ENCODE data around the gene PTPRE. TPM values are rescaled to one million over a fixed set of nuclear protein-coding genes. Genes with fewer than 3 reads are reported as not detected.
"Not testable (repeated sequence)": the region's sequence is repeated elsewhere in the genome, so short reads cannot be mapped to it uniquely, and the experiment has no call there.

The PTPRE gene
- total RNA-seq, 1 experiment from 2014 or later, result 2.8 TPM

GRCh38 chr10:127986531-127987466, 79.9 kb downstream of the PTPRE start:
- in situ Hi-C loops (cut with HindIII; ENCODE audit: low pct_unique_long_range_greater_than_20kb, low sequenced_read_pairs), result no loop called here
- no peak for DNase-seq (ENCODE audit: low read depth)

DNA sequence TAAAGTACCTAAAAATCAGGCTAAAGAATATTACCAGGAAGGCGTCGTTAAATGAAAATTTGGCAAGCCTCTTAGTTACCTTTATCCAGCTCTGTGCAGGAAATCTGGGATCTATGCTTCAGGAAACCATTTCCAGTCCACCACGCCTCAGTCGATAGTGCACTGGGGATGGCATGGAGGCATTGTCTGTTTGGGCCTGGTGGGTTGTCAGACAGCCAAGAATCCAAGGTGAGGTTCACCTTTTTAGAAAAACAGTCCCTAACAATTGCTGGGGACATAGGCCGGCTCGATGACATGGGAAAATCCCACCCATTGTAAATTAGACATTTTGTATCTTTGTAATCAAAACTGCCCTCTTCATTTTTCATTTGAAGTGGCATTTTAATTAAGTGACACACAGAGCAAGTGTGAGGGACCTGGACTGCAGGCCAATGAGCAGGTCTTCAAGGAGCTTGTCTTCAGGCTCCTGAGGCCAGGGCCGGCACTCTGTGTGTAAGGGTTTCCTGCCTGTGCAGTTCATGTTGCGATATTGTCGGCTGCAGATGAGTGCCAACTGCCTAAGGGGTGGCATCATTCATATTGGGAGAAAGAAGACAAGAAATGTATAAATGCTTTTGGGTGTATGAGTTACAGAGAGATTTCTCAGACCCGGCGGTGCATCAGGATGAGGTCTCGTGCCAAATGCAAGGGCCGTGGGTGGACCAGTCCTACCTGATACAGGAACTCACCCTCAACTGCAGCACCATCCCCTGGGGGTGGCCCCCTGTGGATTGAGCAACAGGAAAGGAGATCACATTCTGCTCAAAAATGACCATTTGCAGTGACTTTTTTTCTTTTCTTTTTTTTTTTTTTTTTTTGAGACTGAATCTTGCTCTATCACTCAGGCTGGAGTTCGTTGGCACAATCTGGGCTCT, 80.8 kb downstream of the PTPRE start:
- DNase-seq (ENCODE audit: low read depth), result no peak
- in situ Hi-C loops (cut with HindIII; ENCODE audit: low pct_unique_long_range_greater_than_20kb, low sequenced_read_pairs), result no loop called here

DNA sequence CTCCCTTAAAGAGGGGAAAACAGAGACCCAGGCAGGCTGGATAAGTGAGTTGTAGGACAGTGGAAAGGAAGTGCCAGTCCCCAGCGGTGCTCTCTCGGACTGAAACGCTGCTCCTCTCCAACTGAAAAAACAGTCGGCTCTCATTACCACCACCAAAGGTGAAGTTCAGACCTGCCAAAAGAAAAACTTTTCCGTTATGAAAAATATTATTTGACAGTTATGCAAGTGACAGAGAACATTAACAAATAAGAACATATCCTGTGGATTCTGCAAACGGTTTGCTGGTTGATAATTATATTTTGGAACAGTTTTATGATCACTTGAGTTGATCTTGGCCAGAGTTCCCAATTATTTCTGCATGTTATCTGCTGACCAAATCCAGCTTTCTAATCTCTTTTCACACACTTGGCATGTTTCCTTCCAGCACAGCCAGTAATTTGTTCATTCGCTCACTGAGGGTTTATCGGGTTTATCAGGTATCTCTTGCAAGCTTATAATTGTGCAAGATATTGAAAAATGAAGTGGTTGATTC, 82.6 kb downstream of the PTPRE start:
- in situ Hi-C loops (cut with HindIII; ENCODE audit: low pct_unique_long_range_greater_than_20kb, low sequenced_read_pairs), result no loop called here
- peak; percentile 17 for DNase-seq (ENCODE audit: low read depth)

DNA sequence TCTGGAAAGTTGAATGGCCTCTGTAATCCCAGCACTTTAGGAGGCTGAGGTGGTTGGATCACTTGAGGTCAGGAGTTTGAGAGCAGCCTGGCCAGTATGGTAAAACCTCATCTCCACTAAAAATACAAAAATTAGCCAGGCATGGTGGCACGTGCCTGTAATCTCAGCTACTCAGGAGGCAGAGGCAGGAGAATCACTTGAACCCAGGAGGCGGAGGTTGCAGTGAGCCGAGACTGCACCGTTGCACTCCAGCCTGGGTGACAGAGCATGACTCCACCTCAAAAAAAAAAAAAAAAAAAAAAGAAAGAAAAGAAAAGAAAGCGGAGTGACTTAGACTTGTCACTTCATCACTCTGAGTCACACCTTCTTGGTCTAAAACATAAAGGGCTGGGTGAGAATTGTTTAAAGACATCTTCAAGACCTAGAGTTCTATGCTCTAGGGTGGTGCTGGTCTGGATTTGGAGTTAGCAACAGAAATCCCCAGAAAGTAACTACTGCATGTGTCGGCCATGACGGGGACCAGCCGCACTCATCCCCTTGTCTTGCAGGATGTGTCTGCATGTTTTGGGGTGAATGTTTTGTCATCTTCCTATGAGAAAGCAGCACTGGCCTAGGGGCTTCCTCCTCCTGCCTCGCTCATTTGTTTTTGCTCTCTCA, 83.4 kb downstream of the PTPRE start:
- in situ Hi-C loops (cut with HindIII; ENCODE audit: low pct_unique_long_range_greater_than_20kb, low sequenced_read_pairs), result not testable (repeated sequence)
- DNase-seq (ENCODE audit: low read depth), result peak; percentile 90

- in situ Hi-C loops (cut with HindIII; ENCODE audit: low pct_unique_long_range_greater_than_20kb, low sequenced_read_pairs), result no loop called here
- DNase-seq (ENCODE audit: low read depth), result peak; percentile 91
These were observed 84.1 kb downstream of the PTPRE start for GRCh38 chr10:127990846-127991542.

GRCh38 chr10:127991543-127992255, 84.8 kb downstream of the PTPRE start:
- in situ Hi-C loops (cut with HindIII; ENCODE audit: low pct_unique_long_range_greater_than_20kb, low sequenced_read_pairs), result no loop called here
- no peak for DNase-seq (ENCODE audit: low read depth)

DNA sequence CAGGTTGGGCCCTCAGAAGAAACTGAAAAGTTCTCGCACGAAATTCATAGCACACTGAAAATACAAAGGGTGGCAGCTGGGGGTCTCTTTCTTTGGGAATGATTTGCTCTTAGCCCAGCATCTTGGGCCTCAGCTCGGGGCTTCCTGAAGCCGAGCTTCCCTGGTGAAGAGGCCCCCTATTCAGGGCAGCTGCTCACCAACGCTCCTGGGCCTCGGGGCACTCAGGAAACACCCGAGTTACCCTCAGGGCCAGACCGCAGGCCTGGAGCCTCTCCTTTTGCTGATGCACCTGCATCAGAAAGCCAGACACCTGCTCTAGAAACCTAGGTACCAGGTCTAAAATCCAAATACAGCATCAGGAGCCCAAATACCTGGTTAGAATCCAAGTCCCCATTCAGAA, 85.5 kb downstream of the PTPRE start:
- in situ Hi-C loops (cut with HindIII; ENCODE audit: low pct_unique_long_range_greater_than_20kb, low sequenced_read_pairs), result no loop called here
- no peak for DNase-seq (ENCODE audit: low read depth)

DNA sequence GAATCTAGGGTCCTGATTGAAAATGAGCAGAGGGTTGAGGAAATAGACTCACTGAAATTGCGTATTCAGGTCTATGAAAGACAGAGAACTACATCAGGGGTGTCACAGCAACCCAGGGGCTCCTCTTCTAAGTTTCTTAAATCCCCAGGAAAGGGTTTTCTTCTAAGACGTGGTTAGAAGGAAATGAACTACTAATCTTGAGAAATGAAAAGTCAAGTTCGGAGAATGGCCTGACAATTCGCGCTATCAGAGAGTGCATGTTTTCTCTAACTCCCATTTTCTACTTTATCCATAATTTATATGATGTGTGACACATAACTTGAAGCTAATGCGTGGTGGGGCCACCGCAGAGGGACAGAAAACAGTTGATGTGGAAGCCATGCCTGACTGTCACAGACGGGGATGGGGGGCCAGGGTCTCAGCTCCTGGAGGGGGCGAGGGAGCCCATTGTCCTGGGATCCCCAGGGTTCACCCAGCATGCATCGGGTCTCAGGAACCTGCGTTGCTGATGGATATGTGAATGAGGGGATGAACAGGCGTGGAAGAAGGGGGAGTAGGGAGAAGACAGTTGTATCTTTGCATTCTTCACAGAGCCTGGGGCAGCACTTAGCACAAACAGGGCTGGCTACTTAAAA, 86.3 kb downstream of the PTPRE start:
- in situ Hi-C loops (cut with HindIII; ENCODE audit: low pct_unique_long_range_greater_than_20kb, low sequenced_read_pairs), result no loop called here
- DNase-seq (ENCODE audit: low read depth), result no peak

- no peak for DNase-seq (ENCODE audit: low read depth)
- in situ Hi-C loops (cut with HindIII; ENCODE audit: low pct_unique_long_range_greater_than_20kb, low sequenced_read_pairs), result no loop called here
These were observed 89.0 kb downstream of the PTPRE start for GRCh38 chr10:127995939-127996338.

DNA sequence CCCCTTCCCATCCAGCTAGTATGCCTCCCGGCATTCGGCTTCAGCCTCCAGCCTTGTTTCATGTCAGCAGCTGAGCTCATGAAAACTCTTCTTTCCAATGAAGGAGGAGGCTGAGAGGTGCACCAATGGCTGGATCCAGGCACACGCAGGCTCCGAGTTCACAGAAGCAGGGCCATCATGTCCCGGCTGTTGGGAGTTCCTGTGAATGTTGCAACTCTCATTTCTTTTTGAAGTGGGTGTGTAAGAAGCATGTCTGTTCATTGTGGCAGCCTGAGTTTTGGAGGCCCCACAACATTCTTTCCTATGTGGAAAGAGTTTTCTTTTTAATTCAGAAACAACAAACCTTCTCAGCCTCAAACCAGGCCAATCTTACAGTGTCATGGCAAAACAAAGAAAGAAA, 89.7 kb downstream of the PTPRE start:
- in situ Hi-C loops (cut with HindIII; ENCODE audit: low pct_unique_long_range_greater_than_20kb, low sequenced_read_pairs), result no loop called here
- no peak for DNase-seq (ENCODE audit: low read depth)

DNA sequence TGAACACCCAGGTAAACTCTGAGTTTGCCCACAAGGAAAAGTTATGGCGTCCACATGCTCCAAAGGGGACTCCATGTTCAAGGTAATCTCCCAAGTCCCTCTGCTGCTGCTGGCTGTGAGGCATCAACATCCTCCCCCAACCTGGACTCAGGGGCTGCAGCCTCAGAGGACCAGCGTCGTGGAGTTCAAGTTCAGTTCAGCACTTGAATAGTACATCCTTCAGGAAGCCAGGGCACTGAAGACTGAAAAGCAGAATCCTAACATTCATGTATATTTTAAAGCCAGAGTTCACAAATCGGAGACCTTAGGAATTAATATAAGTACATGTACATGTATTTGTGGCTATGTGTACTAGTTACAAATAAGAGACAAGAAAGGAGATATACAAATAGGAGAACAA, 90.4 kb downstream of the PTPRE start:
- in situ Hi-C loops (cut with HindIII; ENCODE audit: low pct_unique_long_range_greater_than_20kb, low sequenced_read_pairs), result no loop called here
- no peak for DNase-seq (ENCODE audit: low read depth)

DNA sequence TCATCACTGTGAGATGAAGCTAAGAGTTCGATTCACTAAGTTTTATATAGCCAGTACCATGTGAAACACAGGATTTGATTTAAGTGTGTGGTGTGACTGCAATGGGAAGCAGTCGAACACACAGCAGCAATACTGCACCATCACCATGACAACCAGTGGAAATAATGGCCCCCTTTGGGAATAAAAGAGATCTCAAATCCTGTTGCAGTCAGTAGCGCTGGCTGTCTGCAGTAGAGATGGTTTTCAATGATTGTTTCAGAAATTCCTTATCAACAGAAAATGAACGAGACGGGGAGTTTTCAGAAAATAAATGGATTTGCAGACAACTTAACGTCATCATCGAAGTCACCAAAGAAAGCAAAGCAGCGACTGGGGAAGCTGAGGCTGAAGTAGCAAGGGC, 91.0 kb downstream of the PTPRE start:
- DNase-seq (ENCODE audit: low read depth), result no peak
- in situ Hi-C loops (cut with HindIII; ENCODE audit: low pct_unique_long_range_greater_than_20kb, low sequenced_read_pairs), result no loop called here

DNA sequence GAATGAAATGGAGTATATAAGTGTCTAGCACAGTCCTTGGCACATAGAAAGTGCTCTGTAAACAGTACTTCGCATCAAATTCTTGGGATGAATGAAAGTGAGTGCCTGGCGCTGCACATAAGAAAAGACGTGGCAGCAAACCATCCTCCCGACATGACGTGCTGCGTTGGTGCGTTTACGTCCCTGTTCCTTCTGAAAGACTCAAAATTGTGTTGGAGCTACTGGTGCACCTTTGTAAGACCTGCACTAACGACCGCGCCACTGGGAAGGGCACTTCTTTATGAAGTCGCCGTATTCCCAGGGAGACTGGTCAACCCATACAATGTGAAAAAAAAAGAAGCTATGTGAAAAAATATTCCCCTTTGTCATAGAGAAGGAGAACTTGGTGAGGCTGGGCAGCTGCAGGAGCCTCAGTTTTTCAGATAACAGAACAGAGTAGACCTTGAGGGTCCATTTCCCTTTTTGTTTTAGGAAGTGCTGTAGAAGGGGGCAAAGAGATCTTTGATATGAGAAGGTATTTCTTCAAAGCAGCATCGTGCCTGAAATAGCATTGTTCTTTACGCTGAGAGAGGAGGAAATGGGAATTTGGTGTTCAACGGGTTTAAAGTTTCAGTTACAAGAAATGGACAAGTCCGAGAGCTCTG, 91.7 kb downstream of the PTPRE start:
- in situ Hi-C loops (cut with HindIII; ENCODE audit: low pct_unique_long_range_greater_than_20kb, low sequenced_read_pairs), result no loop called here
- DNase-seq (ENCODE audit: low read depth), result no peak

DNA sequence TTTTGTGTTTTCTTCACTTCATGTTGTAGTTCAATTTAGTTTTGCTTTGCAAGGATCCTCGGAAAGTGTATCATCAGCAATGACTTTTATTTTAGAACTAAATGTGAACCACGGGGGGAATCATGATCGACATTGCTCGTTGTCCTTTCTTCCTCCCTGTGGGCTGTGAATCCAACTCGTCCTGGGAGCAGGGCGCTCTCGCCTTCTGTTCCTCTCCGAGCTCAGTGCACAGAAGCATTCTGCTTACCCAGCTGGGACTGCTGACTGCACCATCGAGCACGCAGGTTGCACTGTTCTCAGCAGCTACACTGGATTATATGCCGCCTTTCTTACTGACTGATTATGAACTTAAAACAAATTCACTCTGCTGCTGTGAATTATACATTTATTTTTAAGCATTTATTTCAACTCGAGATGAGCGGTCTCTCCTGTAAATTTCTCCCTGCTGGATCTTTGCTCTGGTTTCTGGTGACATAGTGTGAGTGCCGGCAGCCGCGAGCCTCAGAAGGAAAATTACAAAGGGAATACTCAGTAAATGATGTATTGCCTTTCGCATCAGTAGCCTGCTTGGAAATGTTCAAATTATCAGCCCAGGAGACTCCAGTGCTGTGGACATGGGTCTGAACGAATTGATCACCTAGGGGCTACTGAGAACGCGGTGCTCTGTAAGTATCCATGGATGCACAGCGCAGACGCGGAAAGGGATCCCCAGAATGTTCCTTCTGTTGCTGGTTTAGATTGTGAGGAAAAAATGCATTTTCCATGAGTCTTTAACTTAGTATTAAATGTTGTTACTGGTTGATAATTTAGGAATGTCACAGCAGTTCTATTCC, 92.6 kb downstream of the PTPRE start:
- in situ Hi-C loops (cut with HindIII; ENCODE audit: low pct_unique_long_range_greater_than_20kb, low sequenced_read_pairs), result no loop called here
- DNase-seq (ENCODE audit: low read depth), result no peak

DNA sequence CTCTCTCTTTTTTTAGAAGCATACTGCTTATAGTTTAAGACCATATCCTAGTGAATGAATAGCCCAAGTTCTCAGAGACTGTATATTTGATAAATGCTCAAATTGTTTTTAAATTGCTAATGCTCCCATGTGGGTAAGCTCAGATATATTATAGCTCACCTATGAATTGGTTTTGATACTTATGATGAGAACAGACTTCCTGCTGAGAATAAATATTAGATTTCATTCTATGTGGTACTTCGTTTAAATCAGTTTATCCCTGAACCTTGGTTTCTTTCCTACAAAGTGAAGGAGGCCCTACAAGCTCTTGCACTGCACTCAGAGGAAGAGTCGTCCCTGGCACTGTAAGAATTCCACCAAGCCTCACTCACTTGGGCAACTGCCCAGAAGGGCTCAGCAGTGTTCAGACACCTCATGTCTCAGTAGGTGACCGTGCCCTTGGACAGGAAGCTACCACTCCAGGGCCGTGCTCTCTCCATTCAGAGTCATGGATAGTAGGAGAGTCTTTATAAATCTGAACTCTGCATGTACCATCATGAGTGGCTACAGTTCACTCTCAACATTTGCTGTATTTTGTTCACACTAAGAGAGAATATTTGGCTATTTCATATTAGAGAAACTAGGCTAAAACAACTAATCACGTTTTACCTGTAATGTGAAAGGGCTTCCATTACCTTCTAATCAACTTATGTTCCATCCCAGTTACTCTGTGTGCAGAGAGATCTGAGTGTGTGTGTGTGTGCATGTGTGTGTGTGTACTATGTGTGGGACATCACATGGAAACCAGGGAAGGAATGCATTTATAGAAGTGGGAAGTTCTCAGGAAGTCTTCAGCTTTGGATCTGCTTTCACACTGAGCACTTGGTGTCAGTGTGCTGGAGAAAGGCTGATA, 93.8 kb downstream of the PTPRE start:
- no peak for DNase-seq (ENCODE audit: low read depth)
- in situ Hi-C loops (cut with HindIII; ENCODE audit: low pct_unique_long_range_greater_than_20kb, low sequenced_read_pairs), result no loop called here
